ENCODE results near the gene SLC6A2. TPM values are rescaled to one million over a fixed set of nuclear protein-coding genes. Genes with fewer than 3 reads are reported as not detected.

Gene SLC6A2
- total RNA-seq, 4 donors from 2014 or later: 0.65 to 1.7 (median 1.3) TPM; not detected in 1

DNA sequence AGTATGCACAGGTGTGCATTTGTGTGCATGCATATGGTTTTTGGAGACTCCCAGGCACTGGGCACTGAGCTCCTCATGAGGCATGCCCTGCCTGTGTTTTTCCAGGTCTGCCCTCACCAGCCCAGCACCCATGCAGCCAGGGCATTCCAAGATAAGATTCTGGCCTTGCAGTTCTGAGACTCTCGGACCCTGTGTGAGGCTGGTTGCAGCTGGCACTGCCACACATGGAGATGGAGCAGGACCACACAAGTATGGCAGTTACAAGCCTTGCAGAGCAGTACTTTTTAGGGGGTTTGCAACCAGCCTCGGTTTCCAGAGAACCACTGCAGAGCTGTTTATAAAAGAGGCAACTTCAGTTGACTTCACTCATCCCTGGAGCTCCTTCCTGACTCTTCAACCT, 10.2 kb downstream of the SLC6A2 start:
- no peak for TF ChIP-seq CTCF (IDR thresholded peaks at IDR 0.05; ENCODE audit: low read depth)

DNA sequence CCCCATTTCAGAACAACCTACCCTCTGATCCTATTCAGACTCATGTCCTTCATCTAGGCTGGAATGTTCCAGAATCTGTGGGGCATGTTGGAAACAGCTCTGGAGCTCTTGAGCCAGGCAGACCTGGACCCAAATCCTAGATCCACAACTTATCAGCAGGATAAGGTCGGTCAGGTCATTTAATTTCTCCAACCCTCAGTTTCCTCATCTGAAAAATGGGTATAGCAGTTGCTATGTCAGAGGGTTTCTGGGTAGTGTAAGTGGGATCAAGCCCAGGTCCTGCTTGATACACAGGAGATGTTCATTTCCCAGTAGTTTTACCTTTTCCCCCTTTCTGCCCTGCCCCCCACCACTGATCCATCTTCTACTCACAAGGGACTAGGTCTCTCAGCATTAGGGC, 12.0 kb downstream of the SLC6A2 start:
- TF ChIP-seq CTCF (IDR thresholded peaks at IDR 0.05; ENCODE audit: low read depth): no peak

DNA sequence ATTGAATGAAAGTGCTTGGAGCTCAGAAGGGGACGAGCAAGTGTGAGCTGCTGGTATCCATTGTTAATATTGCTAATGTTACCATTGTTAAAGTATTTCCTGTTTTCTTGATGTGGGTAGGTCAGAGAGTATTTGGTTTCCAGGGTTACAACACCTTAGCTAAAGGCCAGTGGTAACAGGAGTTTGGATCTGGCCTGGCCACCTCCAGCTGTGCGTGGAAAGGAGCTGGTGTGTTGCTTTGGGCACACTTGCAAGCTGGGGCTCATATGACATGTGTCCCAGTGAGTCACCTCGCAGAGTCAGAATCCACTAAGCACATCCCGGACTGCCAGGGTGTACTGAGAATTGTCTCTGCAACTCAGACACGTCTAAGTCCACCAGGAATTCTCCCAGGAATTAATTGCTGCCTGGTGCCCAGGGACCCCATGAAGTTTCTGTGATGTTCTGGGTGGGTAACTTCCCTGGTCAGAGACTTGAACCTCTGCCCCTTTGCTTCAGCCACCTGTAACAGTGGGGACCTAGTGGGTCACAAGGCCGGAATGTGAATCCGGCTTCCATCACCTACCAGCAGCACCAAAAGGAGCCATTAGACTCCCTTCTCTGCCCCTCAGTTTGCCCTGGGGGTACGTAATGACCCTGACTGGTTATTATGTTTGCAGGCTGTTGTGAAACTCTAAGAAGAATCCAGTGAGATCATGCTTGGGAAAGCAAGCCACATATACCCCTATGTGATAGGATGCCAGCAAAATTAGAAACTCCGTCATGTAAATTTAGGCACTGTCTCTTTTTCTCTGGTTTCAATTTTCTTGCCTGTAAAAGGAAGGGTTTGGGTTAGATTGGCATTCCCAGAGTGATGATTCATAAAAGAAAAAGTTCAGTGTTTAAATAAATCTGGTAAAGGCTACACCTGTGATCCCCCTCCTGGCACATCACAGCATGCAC, 12.8 kb downstream of the SLC6A2 start:
- TF ChIP-seq CTCF (IDR thresholded peaks at IDR 0.05; ENCODE audit: low read depth): no peak

GRCh38 chr16:55671206-55671973, 15.6 kb downstream of the SLC6A2 start:
- TF ChIP-seq CTCF (IDR thresholded peaks at IDR 0.05; ENCODE audit: low read depth): no peak

DNA sequence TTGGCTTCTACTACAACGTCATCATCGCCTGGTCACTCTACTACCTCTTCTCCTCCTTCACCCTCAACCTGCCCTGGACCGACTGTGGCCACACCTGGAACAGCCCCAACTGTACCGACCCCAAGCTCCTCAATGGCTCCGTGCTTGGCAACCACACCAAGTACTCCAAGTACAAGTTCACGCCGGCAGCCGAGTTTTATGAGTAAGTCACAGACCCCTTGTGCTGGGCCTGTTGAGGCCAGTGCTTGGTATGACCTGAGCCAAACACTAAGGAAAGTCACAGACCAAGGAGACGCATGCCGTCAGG, 16.1 kb downstream of the SLC6A2 start:
- no peak for TF ChIP-seq CTCF (IDR thresholded peaks at IDR 0.05; ENCODE audit: low read depth)

DNA sequence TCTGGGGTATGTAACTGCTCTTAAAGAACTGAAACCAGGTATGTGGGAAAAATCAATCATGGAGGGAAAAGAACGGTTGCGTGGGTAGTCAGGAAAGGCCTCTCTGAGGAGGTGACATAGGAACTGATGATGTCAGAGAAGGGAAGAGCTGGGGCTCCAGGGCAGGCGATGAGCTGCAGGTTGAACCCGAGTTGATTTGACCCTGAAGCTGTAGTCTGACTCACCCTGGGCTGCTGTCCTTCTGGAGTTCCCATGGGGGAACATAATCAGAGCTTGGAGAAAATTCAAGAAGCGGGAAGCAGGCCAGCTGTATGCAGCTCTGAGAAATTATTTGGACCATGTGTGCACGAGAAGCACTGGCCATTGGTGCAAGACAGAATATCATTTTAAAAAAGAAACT, 16.7 kb downstream of the SLC6A2 start:
- TF ChIP-seq CTCF (IDR thresholded peaks at IDR 0.05; ENCODE audit: low read depth): no peak

DNA sequence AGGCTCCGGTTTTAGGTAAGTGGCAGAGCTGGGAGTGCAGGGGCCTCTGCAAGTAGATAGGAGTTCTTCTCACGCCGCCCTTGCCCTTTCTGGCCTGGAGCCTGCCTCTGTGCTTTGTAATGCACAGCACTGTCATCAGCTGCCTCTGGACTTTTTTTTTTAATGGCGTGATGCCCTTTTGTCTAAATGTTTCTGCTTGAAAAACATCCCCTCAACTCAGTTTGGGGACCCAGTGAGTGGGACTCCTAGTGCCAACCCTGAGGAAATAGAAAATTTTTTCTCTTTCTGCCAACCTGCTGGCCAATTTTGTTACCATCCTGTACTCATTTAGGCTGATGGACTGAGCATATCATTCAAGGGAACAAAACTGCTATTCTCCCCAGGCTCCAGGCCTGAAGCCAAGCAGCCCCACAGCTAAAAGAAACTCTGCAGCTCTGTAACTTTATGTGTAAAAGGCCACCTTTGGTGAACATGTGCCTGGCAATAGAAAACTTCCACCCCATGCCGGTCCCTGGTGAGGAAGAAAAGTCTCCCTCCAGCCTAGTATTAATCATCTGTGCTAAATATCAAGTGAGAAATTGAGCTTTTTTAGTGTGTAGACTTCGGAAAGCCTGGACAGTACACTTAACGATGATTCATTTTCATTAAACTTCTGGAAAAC, 22.5 kb downstream of the SLC6A2 start:
- no peak for TF ChIP-seq CTCF (IDR thresholded peaks at IDR 0.05; ENCODE audit: low read depth)

Measured in subcutaneous adipose tissue (tissue), 4 donors.